Keratinocyte (primary cell): ENCODE results near the gene DIP2B. TPM values are rescaled to one million over a fixed set of nuclear protein-coding genes. Genes with fewer than 3 reads are reported as not detected.

Source experiments
- DNase-seq: peaks from one replicate; pipeline ENCODE4 v3.0.0-alpha.2; 2011; ENCODE audit warnings: low read depth, missing footprints, low spot score
- FAIRE-seq: peaks from 2 replicates; lab custom pipeline; 2011; peaks lifted over from hg19 to GRCh38; lab: Jason Lieb, UNC
- H2AFZ ChIP-seq: 2 replicates; pipeline ENCODE4 v1.6.0; 2012; ENCODE audit warnings: low read length, control low read depth, inconsistent platforms; ENCODE audit not compliant: control insufficient read depth
- H3K27ac ChIP-seq: 2 replicates; pipeline ENCODE4 v1.5.1; 2011; ENCODE audit warnings: low read length; ENCODE audit not compliant: control insufficient read depth, insufficient read depth
- H3K27me3 ChIP-seq: 3 replicates; pipeline ENCODE4 v1.6.0; 2011; ENCODE audit warnings: low read length; ENCODE audit not compliant: control insufficient read depth, insufficient read depth; ENCODE audit errors: extremely low read depth
- H3K36me3 ChIP-seq, 2 experiments: 2 replicates in 1 of 2; 3 replicates in 1 of 2; pipeline ENCODE4 v1.5.1; 2011; ENCODE audit warnings: low read length in 2 of 2, mild to moderate bottlenecking in 1 of 2; ENCODE audit not compliant: control insufficient read depth in 2 of 2, insufficient read depth in 2 of 2; ENCODE audit errors: extremely low read depth in 1 of 2
- H3K4me1 ChIP-seq: 3 replicates; pipeline ENCODE4 v1.5.1; 2011; ENCODE audit warnings: low read length; ENCODE audit not compliant: control insufficient read depth, insufficient read depth; ENCODE audit errors: extremely low read depth
- H3K4me2 ChIP-seq: 3 replicates; pipeline ENCODE4 v1.6.0; 2011; ENCODE audit warnings: low read depth, low read length; ENCODE audit not compliant: control insufficient read depth, insufficient read depth; ENCODE audit errors: extremely low read depth
- H3K4me3 ChIP-seq, 3 experiments: fragments of 200-600 bp in 1 of 3; sonication (generic) in 1 of 3; 2 replicates in 2 of 3; 3 replicates in 1 of 3; pipeline ENCODE4 v1.5.1; 2011 to 2016; ENCODE audit warnings: low read length in 3 of 3, mild to moderate bottlenecking in 3 of 3, control low read depth in 2 of 3, inconsistent platforms in 1 of 3, low read depth in 1 of 3, mixed read lengths in 1 of 3, mixed run types in 1 of 3, moderate library complexity in 1 of 3; ENCODE audit not compliant: control insufficient read depth in 2 of 3, insufficient read depth in 2 of 3; ENCODE audit errors: extremely low read depth in 1 of 3
- H3K79me2 ChIP-seq: 2 replicates; pipeline ENCODE4 v1.6.0; 2012; ENCODE audit warnings: low read length; ENCODE audit not compliant: control insufficient read depth, insufficient read depth
- H3K9ac ChIP-seq: 3 replicates; pipeline ENCODE4 v1.6.0; 2011; ENCODE audit warnings: low read length; ENCODE audit not compliant: control insufficient read depth, insufficient read depth; ENCODE audit errors: extremely low read depth
- H3K9me1 ChIP-seq: 3 replicates; pipeline ENCODE4 v1.6.0; 2011; ENCODE audit warnings: low read length; ENCODE audit not compliant: control insufficient read depth, insufficient read depth; ENCODE audit errors: extremely low read depth
- H3K9me3 ChIP-seq: 2 replicates; pipeline ENCODE4 v1.5.1; 2012; ENCODE audit warnings: low read depth, low read length; ENCODE audit not compliant: control insufficient read depth
- H4K20me1 ChIP-seq: 3 replicates; pipeline ENCODE4 v1.6.0; 2011; ENCODE audit warnings: low read length; ENCODE audit not compliant: control insufficient read depth, insufficient read depth; ENCODE audit errors: extremely low read depth
- EZH2 ChIP-seq: IDR thresholded peaks from one replicate; pipeline ENCODE4 v1.6.1; 2012; ENCODE audit warnings: inconsistent platforms, mild to moderate bottlenecking, low read length, moderate library complexity
- dilution Hi-C: fragments of 300-500 bp; cut with MboI; formaldehyde crosslinking; loops from one replicate; pipeline ENCODE4 v1.7.0; 2020; ENCODE audit warnings: low sequenced_read_pairs; ENCODE audit not compliant: extremely low pct_ligation_motif_present
- polyA plus RNA-seq, 5 experiments: library from polyadenylated mRNA; depleted of rRNA in 3 of 5; stranded (reverse) in 3 of 5; stranded (forward) in 1 of 5; unstranded in 1 of 5; fragments of >200 nt; gene quantifications; 1 replicate in 1 of 5; 2 replicates in 3 of 5; 3 replicates in 1 of 5; pipeline versions ENCODE4 v1.2.1 to v1.2.3, GENCODE V29; 2011 to 2012; ENCODE audit warnings: missing spikeins in 2 of 5, low read depth in 1 of 5, low replicate concordance in 1 of 5
- TF ChIP-seq, protein P1 (sequence below), 3 experiments: IDR thresholded peaks in 1 of 3; conservative IDR thresholded peaks in 1 of 3; optimal IDR thresholded peaks in 1 of 3; 2 replicates in 2 of 3; 3 replicates in 1 of 3; pipeline versions ENCODE3 to v1.5.1; 2011; ENCODE audit warnings: low read length in 3 of 3, mild to moderate bottlenecking in 3 of 3, moderate library complexity in 2 of 3, control low read depth in 1 of 3, inconsistent platforms in 1 of 3; ENCODE audit not compliant: insufficient read depth in 2 of 3; ENCODE audit errors: extremely low read depth in 1 of 3

DIP2B gene
- polyA plus RNA-seq, 1 donor (not counting 4 experiments of a cell fraction or from before 2014, with no cell fraction given): 30.2 TPM

DNA sequence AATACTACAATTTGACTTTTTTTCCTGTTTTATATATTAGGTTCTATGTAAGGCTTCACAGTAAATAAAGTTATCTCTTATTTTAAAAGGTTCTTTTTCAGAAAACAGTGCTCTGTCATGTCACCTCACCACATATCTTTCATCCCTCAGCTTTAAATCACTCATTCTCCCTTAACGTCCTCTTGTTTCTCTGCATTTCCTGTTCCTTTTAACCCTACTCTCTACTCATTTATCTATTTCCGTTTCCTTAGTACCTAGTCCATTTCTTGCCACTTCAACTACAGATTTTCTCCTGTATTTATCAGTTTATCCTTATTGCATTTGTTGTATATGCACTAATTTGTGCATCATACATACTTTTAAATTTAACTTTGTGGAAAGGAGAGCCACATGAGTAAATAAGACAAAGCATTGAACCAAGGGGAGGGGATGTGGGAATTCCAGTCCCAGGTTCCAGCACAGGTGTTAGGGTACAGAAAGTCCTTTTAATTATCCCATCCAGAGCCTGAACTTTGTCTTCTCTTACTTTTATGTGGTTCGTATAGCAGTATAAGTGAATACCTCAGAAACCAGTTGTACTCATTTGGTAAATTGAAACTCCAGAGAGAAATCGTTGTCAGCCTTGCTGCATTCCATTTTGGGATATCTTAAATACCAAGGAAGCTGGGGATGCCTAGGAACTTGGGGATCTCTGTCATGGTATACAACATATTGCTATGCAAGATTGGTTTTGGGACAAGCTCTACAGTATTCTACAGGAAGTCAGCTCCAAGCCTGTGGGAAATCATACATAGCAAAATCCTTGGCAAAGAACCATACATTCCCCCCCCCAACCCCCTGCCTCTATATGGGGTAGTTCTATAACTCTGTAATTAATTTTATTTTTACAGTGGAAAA lies 120.5 kb downstream of the DIP2B start:
- Histone ChIP-seq H3K4me2 (no peak overlapping the region), H3K4me1 (peaks cover 27% of the 10 kb centered on the region), H3K36me3 (peaks cover 11 to 12% of the 10 kb centered on the region in 2 experiments), H3K27me3 (no peaks in the 10 kb centered on the region), H3K79me2 (peaks cover 42% of the 10 kb centered on the region), H3K27ac (no peak overlapping the region), H4K20me1 (no peaks in the 10 kb centered on the region), H3K9me3 (no peaks in the 10 kb centered on the region), H3K9me1 (peaks cover 2% of the 10 kb centered on the region), H3K4me3 (no peak overlapping the region), H2AFZ (no peak overlapping the region), H3K9ac (no peak overlapping the region)
- DNase-seq: no peak
- no peak for FAIRE-seq
- TF ChIP-seq, protein P1, sequence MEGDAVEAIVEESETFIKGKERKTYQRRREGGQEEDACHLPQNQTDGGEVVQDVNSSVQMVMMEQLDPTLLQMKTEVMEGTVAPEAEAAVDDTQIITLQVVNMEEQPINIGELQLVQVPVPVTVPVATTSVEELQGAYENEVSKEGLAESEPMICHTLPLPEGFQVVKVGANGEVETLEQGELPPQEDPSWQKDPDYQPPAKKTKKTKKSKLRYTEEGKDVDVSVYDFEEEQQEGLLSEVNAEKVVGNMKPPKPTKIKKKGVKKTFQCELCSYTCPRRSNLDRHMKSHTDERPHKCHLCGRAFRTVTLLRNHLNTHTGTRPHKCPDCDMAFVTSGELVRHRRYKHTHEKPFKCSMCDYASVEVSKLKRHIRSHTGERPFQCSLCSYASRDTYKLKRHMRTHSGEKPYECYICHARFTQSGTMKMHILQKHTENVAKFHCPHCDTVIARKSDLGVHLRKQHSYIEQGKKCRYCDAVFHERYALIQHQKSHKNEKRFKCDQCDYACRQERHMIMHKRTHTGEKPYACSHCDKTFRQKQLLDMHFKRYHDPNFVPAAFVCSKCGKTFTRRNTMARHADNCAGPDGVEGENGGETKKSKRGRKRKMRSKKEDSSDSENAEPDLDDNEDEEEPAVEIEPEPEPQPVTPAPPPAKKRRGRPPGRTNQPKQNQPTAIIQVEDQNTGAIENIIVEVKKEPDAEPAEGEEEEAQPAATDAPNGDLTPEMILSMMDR (optimal IDR thresholded peaks at IDR 0.05 in 1 of 3, IDR thresholded peaks at IDR 0.05 in 1 of 3, conservative IDR thresholded peaks at IDR 0.05 in 1 of 3; ENCODE audit: extremely low read depth in 1 of 3, insufficient read depth in 2 of 3, low read length in 3 of 3): no peak
- no peak for TF ChIP-seq EZH2
- dilution Hi-C loops: no loop called here

DNA sequence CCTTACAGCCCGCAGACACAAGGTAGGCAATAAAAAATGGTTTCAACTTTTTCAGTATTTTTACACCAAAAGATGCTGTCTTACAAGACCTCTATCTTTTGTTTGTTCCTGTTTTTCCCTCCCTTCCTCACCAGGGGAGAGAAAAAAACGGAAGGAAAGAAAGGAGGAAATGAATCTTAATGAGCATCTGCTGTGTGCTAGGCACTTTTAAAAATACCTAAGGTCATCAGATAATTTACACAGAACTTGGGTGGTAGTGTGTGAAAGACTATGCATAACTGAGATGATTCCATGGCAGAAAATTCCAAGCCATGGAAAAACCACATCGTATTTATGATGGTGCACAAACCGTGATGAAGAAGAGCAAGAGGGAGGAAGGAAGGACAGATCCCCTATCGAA lies 121.2 kb downstream of the DIP2B start:
- FAIRE-seq (no peak), DNase-seq (no peak)
- no peak overlapping the region for H3K27ac ChIP-seq
- dilution Hi-C loops: no loop called here
- no peak for TF ChIP-seq EZH2
- TF ChIP-seq, protein P1 (optimal IDR thresholded peaks at IDR 0.05 in 1 of 3, IDR thresholded peaks at IDR 0.05 in 1 of 3, conservative IDR thresholded peaks at IDR 0.05 in 1 of 3; ENCODE audit: extremely low read depth in 1 of 3, insufficient read depth in 2 of 3, low read length in 3 of 3): no peak
- H3K27me3 ChIP-seq: no peaks in the 10 kb centered on the region
- no peak overlapping the region for H3K9ac ChIP-seq
- peaks cover 42% of the 10 kb centered on the region for H3K79me2 ChIP-seq
- no peak overlapping the region for H2AFZ ChIP-seq
- peaks cover 11 to 12% of the 10 kb centered on the region in 2 experiments for H3K36me3 ChIP-seq
- no peak overlapping the region for H3K4me2 ChIP-seq
- H4K20me1 ChIP-seq: no peaks in the 10 kb centered on the region
- no peaks in the 10 kb centered on the region for H3K9me3 ChIP-seq
- peaks cover 20% of the 10 kb centered on the region for H3K4me1 ChIP-seq
- peaks cover 2% of the 10 kb centered on the region for H3K9me1 ChIP-seq
- H3K4me3 ChIP-seq: no peak overlapping the region
